Suprapubic skin (tissue), 3 donors: ENCODE measurements around the gene SULT1B1.

Source experiments
- POLR2AphosphoS5 ChIP-seq, 3 donors: sonication (generic); formaldehyde crosslinking; IDR thresholded peaks; one replicate each; pipeline ENCODE4 v1.6.1; 2017; ENCODE audit warnings: antibody characterized with exemption in 3 of 3
- TF ChIP-seq, protein P1 (sequence below), 2 donors: fragments of 200-600 bp in 1 of 2; fragments of 450-650 bp in 1 of 2; sonication (generic) in 1 of 2; IDR thresholded peaks; one replicate each; pipeline ENCODE4 v1.5.1; 2016 to 2019; ENCODE audit warnings: antibody characterized with exemption in 2 of 2, mild to moderate bottlenecking in 1 of 2, moderate library complexity in 1 of 2

DNA sequence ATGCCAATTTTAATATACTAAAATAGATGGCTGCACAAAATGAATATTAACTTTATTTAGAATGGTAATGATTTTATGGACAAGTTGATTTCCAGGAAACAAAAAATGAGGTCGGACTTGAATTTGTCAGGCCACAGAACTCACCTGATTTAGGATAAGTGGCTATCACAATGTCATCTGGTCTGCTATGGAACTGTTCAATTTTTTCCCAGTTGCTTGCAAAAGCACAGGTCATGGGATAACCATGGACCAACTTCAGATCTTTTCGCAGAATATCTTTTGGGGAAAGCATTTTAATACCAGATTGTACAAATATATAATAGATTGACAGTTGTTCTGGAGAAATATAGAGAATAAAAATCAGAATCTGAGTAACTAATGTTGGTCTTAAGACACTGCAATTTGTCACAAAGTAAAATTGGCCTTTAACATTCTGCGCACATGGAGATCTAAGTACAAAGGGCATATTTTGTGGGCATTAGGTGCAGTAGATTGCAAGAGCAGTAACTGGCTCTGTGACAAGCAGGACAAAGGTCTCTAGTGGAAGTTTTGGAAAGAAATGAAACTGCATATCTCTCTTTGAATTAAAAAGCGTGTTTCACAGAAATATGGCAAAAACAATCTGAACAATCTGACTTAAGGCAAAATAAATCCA lies 5.4 kb downstream of the SULT1B1 start:
- TF ChIP-seq, protein P1, sequence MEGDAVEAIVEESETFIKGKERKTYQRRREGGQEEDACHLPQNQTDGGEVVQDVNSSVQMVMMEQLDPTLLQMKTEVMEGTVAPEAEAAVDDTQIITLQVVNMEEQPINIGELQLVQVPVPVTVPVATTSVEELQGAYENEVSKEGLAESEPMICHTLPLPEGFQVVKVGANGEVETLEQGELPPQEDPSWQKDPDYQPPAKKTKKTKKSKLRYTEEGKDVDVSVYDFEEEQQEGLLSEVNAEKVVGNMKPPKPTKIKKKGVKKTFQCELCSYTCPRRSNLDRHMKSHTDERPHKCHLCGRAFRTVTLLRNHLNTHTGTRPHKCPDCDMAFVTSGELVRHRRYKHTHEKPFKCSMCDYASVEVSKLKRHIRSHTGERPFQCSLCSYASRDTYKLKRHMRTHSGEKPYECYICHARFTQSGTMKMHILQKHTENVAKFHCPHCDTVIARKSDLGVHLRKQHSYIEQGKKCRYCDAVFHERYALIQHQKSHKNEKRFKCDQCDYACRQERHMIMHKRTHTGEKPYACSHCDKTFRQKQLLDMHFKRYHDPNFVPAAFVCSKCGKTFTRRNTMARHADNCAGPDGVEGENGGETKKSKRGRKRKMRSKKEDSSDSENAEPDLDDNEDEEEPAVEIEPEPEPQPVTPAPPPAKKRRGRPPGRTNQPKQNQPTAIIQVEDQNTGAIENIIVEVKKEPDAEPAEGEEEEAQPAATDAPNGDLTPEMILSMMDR (IDR thresholded peaks at IDR 0.05): no peak
- TF ChIP-seq POLR2AphosphoS5 (IDR thresholded peaks at IDR 0.05): no peak
